DOHH2 (cell line): ENCODE measurements around the gene ITCH.
"Not testable (repeated sequence)": the region's sequence is repeated elsewhere in the genome, so short reads cannot be mapped to it uniquely, and the experiment has no call there.

Experiments
- H3F3A ChIP-seq: fragments of 200-600 bp; sonication (generic), shearing (Covaris generic); 2 replicates; pipeline ENCODE4 v1.6.0; 2016; ENCODE audit warnings: antibody characterized with exemption, mild to moderate bottlenecking; ENCODE audit not compliant: control insufficient read depth, insufficient read depth
- H3K27ac ChIP-seq: fragments of 200-600 bp; sonication (generic); 2 replicates; pipeline ENCODE4 v1.5.1; 2014; ENCODE audit warnings: low read depth, mild to moderate bottlenecking, low read length, moderate library complexity
- H3K27me3 ChIP-seq: fragments of 200-600 bp; sonication (generic); 2 replicates; pipeline ENCODE4 v1.6.1; 2014; ENCODE audit warnings: mild to moderate bottlenecking, low read length, mixed read lengths; ENCODE audit not compliant: control insufficient read depth
- H3K36me3 ChIP-seq: fragments of 200-600 bp; sonication (generic); 2 replicates; pipeline ENCODE4 v1.6.1; 2014; ENCODE audit warnings: mild to moderate bottlenecking, low read length, moderate library complexity, mixed read lengths; ENCODE audit not compliant: control insufficient read depth
- H3K4me1 ChIP-seq: fragments of 200-600 bp; sonication (generic); 2 replicates; pipeline ENCODE4 v1.6.1; 2014; ENCODE audit warnings: mild to moderate bottlenecking, low read length, mixed read lengths; ENCODE audit not compliant: control insufficient read depth
- H3K4me2 ChIP-seq: fragments of 200-600 bp; sonication (generic); 2 replicates; pipeline ENCODE4 v1.6.0; 2014; ENCODE audit warnings: mild to moderate bottlenecking, low read length, moderate library complexity
- H3K4me3 ChIP-seq: fragments of 200-600 bp; sonication (generic); 2 replicates; pipeline ENCODE4 v1.5.1; 2014; ENCODE audit warnings: mild to moderate bottlenecking, low read length, mixed read lengths
- H3K79me2 ChIP-seq: fragments of 200-600 bp; sonication (generic); 2 replicates; pipeline ENCODE4 v1.6.1; 2014; ENCODE audit warnings: mild to moderate bottlenecking, low read length, mixed read lengths; ENCODE audit not compliant: control insufficient read depth
- H3K9me2 ChIP-seq: fragments of 200-600 bp; sonication (generic); replicated peaks from 2 replicates; pipeline ENCODE4 v1.6.1; 2014; ENCODE audit warnings: mild to moderate bottlenecking, low read length, mixed read lengths; ENCODE audit not compliant: control insufficient read depth
- H3K9me3 ChIP-seq: fragments of 200-600 bp; sonication (generic); 2 replicates; pipeline ENCODE4 v1.6.1; 2014; ENCODE audit warnings: antibody characterized with exemption, low read length, mixed read lengths; ENCODE audit not compliant: control insufficient read depth, insufficient read depth
- H4K20me1 ChIP-seq: fragments of 200-600 bp; sonication (generic); 2 replicates; pipeline ENCODE4 v1.6.0; 2014; ENCODE audit warnings: low read depth, mild to moderate bottlenecking, antibody characterized with exemption, low read length, moderate library complexity; ENCODE audit not compliant: control insufficient read depth, insufficient read depth
- CTCF ChIP-seq: fragments of 200-600 bp; sonication (generic); IDR thresholded peaks from one replicate; pipeline ENCODE4 v1.5.1; 2014; ENCODE audit warnings: antibody characterized with exemption, mild to moderate bottlenecking, low read depth, low read length; ENCODE audit not compliant: poor library complexity, severe bottlenecking
- EZH2phosphoT487 ChIP-seq: fragments of 200-600 bp; sonication (generic); IDR thresholded peaks from 2 replicates; pipeline ENCODE4 v1.6.1; 2017; ENCODE audit warnings: borderline replicate concordance, mild to moderate bottlenecking, antibody characterized with exemption, low read length, moderate library complexity, mixed read lengths

ITCH gene

GRCh38 chr20:34374209-34374760, 11.2 kb downstream of the ITCH start:
- Histone ChIP-seq H3K27me3 (no peaks in the 10 kb centered on the region), H3K9me3 (no peaks in the 10 kb centered on the region), H3K36me3 (peaks cover 46% of the 10 kb centered on the region), H3K4me3 (no peak overlapping the region), H3K4me2 (no peak overlapping the region), H3K9me2 (no peaks in the 10 kb centered on the region), H3F3A (peaks cover 6% of the 10 kb centered on the region; the same call in 1 of the 2 replicates), H4K20me1 (no peaks in the 10 kb centered on the region), H3K4me1 (peaks cover 11% of the 10 kb centered on the region), H3K27ac (no peak overlapping the region), H3K79me2 (peaks cover 40% of the 10 kb centered on the region)
- TF ChIP-seq EZH2phosphoT487 = no peak

- H3F3A ChIP-seq = peaks cover 6% of the 10 kb centered on the region; the same call in 1 of the 2 replicates
- no peaks in the 10 kb centered on the region for H3K9me3 ChIP-seq
- no peak overlapping the region for H3K4me2 ChIP-seq
- H4K20me1 ChIP-seq = peaks cover 1% of the 10 kb centered on the region; the same call in 1 of the 2 replicates
- peaks cover 11% of the 10 kb centered on the region for H3K4me1 ChIP-seq
- H3K27ac ChIP-seq = no peak overlapping the region
- H3K4me3 ChIP-seq = no peak overlapping the region
- H3K36me3 ChIP-seq = peaks cover 32% of the 10 kb centered on the region
- peaks cover 50% of the 10 kb centered on the region for H3K79me2 ChIP-seq
- H3K9me2 ChIP-seq = no peaks in the 10 kb centered on the region
- H3K27me3 ChIP-seq = no peaks in the 10 kb centered on the region
- TF ChIP-seq CTCF (no peak), EZH2phosphoT487 (no peak)
Measured at GRCh38 chr20:34375977-34376430, 12.9 kb downstream of the ITCH start.

GRCh38 chr20:34377072-34377847, 14.2 kb downstream of the ITCH start:
- no peak for TF ChIP-seq EZH2phosphoT487
- TF ChIP-seq CTCF = no peak
- Histone ChIP-seq H3F3A (peaks cover 6% of the 10 kb centered on the region; the same call in 1 of the 2 replicates), H3K4me3 (no peak overlapping the region), H3K79me2 (peaks cover 60% of the 10 kb centered on the region), H3K4me1 (peaks cover 11% of the 10 kb centered on the region), H3K27ac (no peak overlapping the region), H3K4me2 (no peak overlapping the region), H3K36me3 (peaks cover 30% of the 10 kb centered on the region), H3K9me2 (no peaks in the 10 kb centered on the region), H4K20me1 (peaks cover 3% of the 10 kb centered on the region; the same call in 1 of the 2 replicates), H3K9me3 (no peaks in the 10 kb centered on the region), H3K27me3 (no peaks in the 10 kb centered on the region)

GRCh38 chr20:34382174-34382573, 19.1 kb downstream of the ITCH start:
- no peak overlapping the region for H3K4me2 ChIP-seq
- peaks cover 24% of the 10 kb centered on the region for H3K4me1 ChIP-seq
- H3K79me2 ChIP-seq = peaks cover 72% of the 10 kb centered on the region
- no peaks in the 10 kb centered on the region for H3K27me3 ChIP-seq
- H3K27ac ChIP-seq = no peak overlapping the region
- peaks cover 16% of the 10 kb centered on the region for H3K36me3 ChIP-seq
- H3K9me3 ChIP-seq = no peaks in the 10 kb centered on the region
- H3K9me2 ChIP-seq = no peaks in the 10 kb centered on the region
- H3F3A ChIP-seq = peaks cover 11% of the 10 kb centered on the region
- peaks cover 15% of the 10 kb centered on the region for H4K20me1 ChIP-seq
- no peak overlapping the region for H3K4me3 ChIP-seq
- TF ChIP-seq EZH2phosphoT487 = no peak
- no peak for TF ChIP-seq CTCF

GRCh38 chr20:34382877-34383455, 19.9 kb downstream of the ITCH start:
- Histone ChIP-seq H4K20me1 (peaks cover 15% of the 10 kb centered on the region), H3K79me2 (peaks cover 72% of the 10 kb centered on the region), H3K4me1 (peaks cover 32% of the 10 kb centered on the region)
- H3K9me2 ChIP-seq, H3K27me3 ChIP-seq, H3F3A ChIP-seq, H3K36me3 ChIP-seq, H3K27ac ChIP-seq, H3K4me2 ChIP-seq, H3K4me3 ChIP-seq, H3K9me3 ChIP-seq: not testable (repeated sequence)
